Endothelial cell of umbilical vein (primary cell): ENCODE measurements around the gene DLX3.

Experiments
- CTCF ChIP-seq, 2 donors: IDR thresholded peaks; 1 replicate in 1 of 2; 2 replicates in 1 of 2; pipeline ENCODE4 v1.5.1; 2011; ENCODE audit warnings: low read length in 2 of 2, mild to moderate bottlenecking in 2 of 2, moderate library complexity in 2 of 2, control low read depth in 1 of 2, inconsistent platforms in 1 of 2, low read depth in 1 of 2; ENCODE audit not compliant: insufficient read depth in 1 of 2; ENCODE audit errors: extremely low read depth in 1 of 2
- MYC ChIP-seq: IDR thresholded peaks from one replicate; pipeline ENCODE4 v1.6.1; 2011; ENCODE audit warnings: mild to moderate bottlenecking, low read depth, low read length

- no peak for TF ChIP-seq CTCF (IDR thresholded peaks at IDR 0.05; ENCODE audit: extremely low read depth in 1 of 2, insufficient read depth in 1 of 2, low read depth in 1 of 2, low read length in 2 of 2)
- TF ChIP-seq MYC, result no peak
Observed at GRCh38 chr17:49970498-49970897, 24.5 kb downstream of the DLX3 start.
